HuH-7 (cell line): ENCODE measurements around the gene BOK.
"Not testable (repeated sequence)": the region's sequence is repeated elsewhere in the genome, so short reads cannot be mapped to it uniquely, and the experiment has no call there.

Experiments used
- DNase-seq: peaks from one replicate; pipeline ENCODE4 v3.0.0; 2011; ENCODE audit warnings: low spot score

Gene BOK

GRCh38 chr2:241573741-241574140 lies 15.2 kb downstream of the BOK start:
- no peak for DNase-seq

GRCh38 chr2:241574911-241575623 lies 16.5 kb downstream of the BOK start:
- DNase-seq: no peak

- no peak for DNase-seq
These were observed 17.2 kb downstream of the BOK start for GRCh38 chr2:241575624-241576292.

GRCh38 chr2:241576293-241576654 lies 17.7 kb downstream of the BOK start:
- DNase-seq: no peak

DNA sequence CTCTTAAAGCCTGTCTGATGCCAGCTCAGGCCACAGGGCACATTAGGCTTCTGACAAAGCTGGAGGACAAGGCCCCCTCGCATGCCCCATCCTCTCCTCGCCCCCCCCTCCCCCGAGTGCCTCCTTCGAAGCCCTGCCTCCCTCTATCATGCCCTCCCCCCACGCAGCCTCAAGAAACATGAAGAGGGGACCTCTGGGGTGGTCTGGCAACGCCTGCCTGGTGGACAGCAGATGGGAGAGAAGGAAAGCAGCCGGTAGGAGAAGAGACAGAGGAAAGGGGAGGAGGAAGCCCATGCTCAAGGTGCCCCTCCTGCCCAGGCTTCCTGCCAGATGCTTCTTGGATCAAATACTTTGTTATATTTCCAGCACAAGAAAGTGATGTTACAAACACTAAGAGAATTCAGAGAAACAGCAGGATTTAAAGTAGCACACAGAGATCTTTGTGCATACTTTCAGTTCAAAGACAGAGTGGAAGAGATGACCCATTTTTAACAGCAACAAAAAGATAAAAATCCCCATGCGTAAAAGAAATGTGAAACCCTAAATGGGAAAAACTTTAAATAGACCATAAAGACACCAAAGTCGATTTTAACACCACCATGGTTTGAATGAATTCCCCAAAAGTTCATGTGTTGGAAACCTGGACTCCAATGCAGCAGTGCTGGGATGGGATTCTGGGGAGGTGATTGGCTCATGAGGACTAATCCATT lies 19.0 kb downstream of the BOK start:
- DNase-seq: no peak

- DNase-seq: no peak
These were observed 20.7 kb downstream of the BOK start for GRCh38 chr2:241579281-241579680.

- DNase-seq: no peak
These were observed 23.8 kb downstream of the BOK start for GRCh38 chr2:241582328-241582727.

DNA sequence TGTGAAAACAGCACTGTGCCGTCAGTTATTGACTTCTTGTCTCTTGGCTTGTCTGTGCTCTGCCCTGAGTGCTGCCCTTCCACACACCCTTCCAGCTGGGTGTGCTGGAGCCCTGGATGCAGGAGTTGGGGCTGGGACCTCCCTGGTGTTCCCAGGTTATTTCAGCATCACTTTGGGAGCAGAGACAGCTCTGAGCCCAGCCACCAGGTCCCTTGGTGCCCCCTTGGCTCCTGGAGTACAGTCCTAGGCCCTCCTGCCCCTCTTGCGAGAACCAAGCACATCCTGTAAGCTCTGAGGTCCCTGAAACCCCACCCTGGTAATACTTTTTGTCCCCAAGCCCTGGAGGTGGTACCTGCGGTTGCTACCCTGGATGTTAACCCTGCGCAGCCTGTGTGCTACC lies 24.3 kb downstream of the BOK start:
- no peak for DNase-seq

DNA sequence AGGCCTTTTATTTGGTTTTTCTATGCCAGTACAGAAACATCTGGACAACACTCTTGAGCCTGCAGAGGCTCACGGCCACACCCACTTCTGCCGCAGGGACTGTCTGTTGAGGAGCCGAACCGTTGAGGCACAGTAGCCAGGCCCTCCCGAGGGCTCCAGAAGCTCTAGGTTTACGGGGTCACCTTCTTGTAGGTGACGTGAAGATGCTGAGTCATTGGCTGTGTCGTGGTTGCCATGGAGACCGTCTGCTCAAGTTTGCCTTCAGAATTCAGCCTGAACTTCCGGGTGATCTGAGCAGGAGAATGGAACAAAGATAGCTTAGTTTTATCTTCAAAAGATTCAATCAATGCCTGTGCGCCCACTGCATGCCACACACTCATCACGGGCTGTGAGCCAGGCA lies 25.9 kb downstream of the BOK start:
- DNase-seq: no peak

GRCh38 chr2:241586564-241587264 lies 28.2 kb downstream of the BOK start:
- no peak for DNase-seq

DNA sequence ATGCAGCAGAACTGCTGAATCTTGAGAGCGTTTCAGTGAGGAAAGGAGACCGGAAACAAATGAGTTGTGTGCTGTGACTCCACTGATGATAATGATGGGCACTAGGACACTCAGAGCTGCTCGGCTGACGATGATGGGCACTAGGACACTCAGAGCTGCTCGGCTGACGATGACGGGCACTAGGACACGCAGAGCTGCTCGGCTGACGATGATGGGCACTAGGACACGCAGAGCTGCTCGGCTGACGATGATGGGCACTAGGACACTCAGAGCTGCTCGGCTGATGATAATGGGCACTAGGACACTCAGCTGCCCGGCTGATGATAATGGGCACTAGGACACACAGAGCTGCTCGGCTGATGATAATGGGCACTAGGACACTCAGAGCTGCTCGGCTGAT lies 31.3 kb downstream of the BOK start:
- not testable (repeated sequence) for DNase-seq

DNA sequence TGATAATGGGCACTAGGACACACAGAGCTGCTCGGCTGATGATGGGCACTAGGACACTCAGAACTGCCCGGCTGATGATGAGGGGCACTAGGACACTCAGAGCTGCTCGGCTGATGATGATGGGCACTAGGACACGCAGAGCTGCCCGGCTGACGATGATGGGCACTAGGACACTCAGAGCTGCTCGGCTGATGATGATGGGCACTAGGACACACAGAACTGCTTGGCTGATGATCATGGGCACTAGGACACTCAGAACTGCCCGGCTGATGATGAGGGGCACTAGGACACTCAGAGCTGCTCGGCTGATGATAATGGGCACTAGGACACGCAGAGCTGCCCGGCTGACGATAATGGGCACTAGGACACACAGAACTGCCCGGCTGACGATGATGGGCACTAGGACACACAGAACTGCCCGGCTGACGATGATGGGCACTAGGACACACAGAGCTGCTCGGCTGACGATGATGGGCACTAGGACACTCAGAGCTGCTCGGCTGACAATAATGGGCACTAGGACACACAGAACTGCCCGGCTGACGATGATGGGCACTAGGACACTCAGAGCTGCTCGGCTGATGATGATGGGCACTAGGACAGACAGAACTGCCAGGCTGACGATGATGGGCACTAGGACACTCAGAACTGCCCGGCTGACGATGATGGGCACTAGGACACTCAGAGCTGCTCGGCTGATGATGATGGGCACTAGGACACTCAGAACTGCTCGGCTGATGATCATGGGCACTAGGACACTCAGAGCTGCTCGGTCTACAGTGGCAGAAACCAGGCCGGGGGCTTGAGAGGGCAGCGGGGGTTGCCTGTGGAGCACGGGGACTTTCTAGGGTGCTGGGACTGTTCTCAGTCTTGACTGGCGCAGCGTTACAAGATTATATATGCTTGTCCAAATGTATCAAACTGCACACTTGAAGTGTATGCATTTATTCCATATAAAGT lies 32.2 kb downstream of the BOK start:
- not testable (repeated sequence) for DNase-seq

GRCh38 chr2:241592126-241592845 lies 33.7 kb downstream of the BOK start:
- DNase-seq: no peak

DNA sequence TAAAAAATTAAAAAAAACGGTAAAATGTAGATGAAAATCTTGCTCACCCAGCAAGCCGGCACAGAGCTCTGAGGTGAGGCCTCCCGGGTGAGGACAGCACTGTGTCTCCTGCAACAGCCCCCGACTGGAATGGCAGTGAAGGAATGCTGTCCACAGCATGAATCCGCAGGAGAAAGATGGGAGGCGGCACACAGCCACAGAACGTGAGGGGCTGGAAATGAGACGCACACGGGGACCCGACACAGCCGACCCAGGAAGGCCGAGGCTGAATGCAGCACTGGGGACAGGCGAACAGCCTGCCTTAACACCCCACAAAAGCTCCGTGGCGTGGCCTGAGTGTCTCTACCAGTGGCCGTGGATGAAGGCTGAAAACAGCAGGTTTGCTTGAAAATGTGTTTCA lies 34.7 kb downstream of the BOK start:
- no peak for DNase-seq

GRCh38 chr2:241595600-241596140 lies 37.1 kb downstream of the BOK start:
- peak; percentile 36 for DNase-seq

GRCh38 chr2:241597561-241597960 lies 39.0 kb downstream of the BOK start:
- no peak for DNase-seq

DNA sequence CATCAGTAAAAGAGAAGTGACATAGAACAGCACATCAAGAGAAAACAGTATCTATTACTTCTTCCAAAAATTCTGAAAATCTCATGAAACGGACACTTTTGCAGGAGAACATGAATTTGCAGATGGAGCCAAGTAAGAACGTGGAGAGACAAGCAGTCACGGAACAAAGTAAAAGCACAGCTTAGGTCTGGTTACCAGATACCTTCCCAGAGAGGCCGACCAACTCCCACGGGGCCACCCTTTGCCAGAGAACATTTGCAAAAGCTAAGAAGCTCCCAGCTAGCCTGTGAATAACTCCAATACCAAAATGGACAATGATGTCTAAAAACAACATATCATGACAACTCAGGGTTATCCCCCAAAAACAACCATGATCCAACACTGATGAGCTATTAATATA lies 39.5 kb downstream of the BOK start:
- DNase-seq: no peak

DNA sequence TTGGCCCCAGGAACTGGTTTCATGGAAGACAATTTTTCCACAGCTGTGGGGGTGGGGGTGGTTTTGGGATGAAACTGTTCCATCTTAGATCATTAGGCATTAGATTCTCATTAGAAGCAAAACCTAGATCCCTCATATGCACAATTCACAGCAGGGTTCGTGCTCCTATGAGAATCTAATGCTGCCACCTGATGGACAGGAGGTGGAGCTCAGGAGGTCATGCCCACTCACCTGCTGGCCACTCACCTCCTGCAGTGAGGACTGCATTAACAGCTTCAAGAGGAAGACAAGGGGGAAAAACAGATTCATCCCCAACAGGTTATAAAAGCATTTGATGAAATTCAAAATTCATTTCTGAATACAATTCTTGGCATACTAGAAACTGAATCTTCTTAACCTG lies 39.9 kb downstream of the BOK start:
- DNase-seq: no peak

GRCh38 chr2:241599615-241600014 lies 41.1 kb downstream of the BOK start:
- no peak for DNase-seq

DNA sequence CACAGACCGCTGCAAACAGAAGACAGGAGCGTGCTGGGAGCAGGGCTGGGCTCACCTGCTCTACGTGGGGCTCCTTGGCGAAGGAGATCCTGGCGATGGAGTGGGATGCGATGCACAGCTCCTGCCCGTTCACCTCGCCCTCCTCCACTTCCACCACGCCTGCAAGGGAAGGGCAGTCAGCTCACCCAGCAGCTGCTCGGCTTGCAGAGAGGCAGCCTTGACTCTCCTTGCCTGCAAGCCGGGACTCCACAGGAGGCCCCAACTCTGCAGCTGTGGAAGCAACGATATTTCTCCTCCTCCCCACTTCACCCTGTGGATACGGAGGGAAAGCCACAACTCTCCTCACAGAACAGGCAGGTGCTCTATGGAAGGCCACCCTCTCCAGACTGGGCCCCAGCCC lies 43.3 kb downstream of the BOK start:
- no peak for DNase-seq

- DNase-seq: no peak
These were observed 44.2 kb downstream of the BOK start for GRCh38 chr2:241602720-241603119.
